IMR-90 (cell line): ENCODE measurements around the gene MSI2. TPM values are rescaled to one million over a fixed set of nuclear protein-coding genes. Genes with fewer than 3 reads are reported as not detected.

ENCODE experiments used
- ATAC-seq: fragments of 200-7000 bp; cut with Tn5 transposase; 2 replicates; pipeline ENCODE4 v1.9.1; 2020; ENCODE audit warnings: low read depth, mild to moderate bottlenecking, moderate library complexity
- BruUV-seq: library from RNA; stranded (reverse); fragments of 400-500 nt; replicated peaks from 2 replicates; lab custom pipeline; 2021; lab: Mats Ljungman, UMichigan
- CTCF ChIA-PET: fragments of 300-600 bp; formaldehyde crosslinking; extraction: SDS; loops from one replicate; lab custom pipeline; 2021; ENCODE audit warnings: antibody characterized with exemption; lab: Yijun Ruan, JAX
- POLR2A ChIA-PET: fragments of 300-600 bp; sonication (Branson Sonifier 250); formaldehyde crosslinking; loops from one replicate; lab custom pipeline; 2022; ENCODE audit warnings: antibody characterized with exemption; ENCODE audit not compliant: unreplicated experiment; lab: Charles Lee
- DNase-seq: peaks from one replicate; pipeline ENCODE4 v3.0.0; 2013
- H2AFZ ChIP-seq: replicated peaks from 2 replicates; pipeline ENCODE3; 2013; ENCODE audit warnings: low read length, mild to moderate bottlenecking; ENCODE audit not compliant: poor library complexity
- H2AK5ac ChIP-seq: 2 replicates; pipeline ENCODE4 v1.6.1; 2013; ENCODE audit warnings: low read depth, low read length, inconsistent platforms
- H2AK9ac ChIP-seq: replicated peaks from 2 replicates; pipeline ENCODE3; 2013; ENCODE audit warnings: mild to moderate bottlenecking, low read depth, low read length, moderate library complexity; ENCODE audit not compliant: poor library complexity
- H2BK120ac ChIP-seq: 2 replicates; pipeline ENCODE4 v1.6.1; 2013; ENCODE audit warnings: low read depth, low read length, inconsistent platforms
- H2BK15ac ChIP-seq: 3 replicates; pipeline ENCODE4 v1.6.1; 2013; ENCODE audit warnings: low read depth, low read length, inconsistent platforms
- H2BK20ac ChIP-seq: 2 replicates; pipeline ENCODE4 v1.6.1; 2013; ENCODE audit warnings: low read depth, mild to moderate bottlenecking, inconsistent platforms, low read length, moderate library complexity
- H2BK5ac ChIP-seq: 2 replicates; pipeline ENCODE4 v1.6.1; 2013; ENCODE audit warnings: mild to moderate bottlenecking, low read depth, low read length, inconsistent platforms; ENCODE audit not compliant: poor library complexity, severe bottlenecking
- H3K14ac ChIP-seq: replicated peaks from 2 replicates; pipeline ENCODE4 v1.6.1; 2013; ENCODE audit warnings: low read depth, low read length, inconsistent platforms
- H3K18ac ChIP-seq: 2 replicates; pipeline ENCODE4 v1.6.1; 2013; ENCODE audit warnings: low read depth, low read length, control low read depth
- H3K23ac ChIP-seq: 2 replicates; pipeline ENCODE4 v1.6.1; 2013; ENCODE audit warnings: low read depth, low read length, inconsistent platforms
- H3K27ac ChIP-seq: 2 replicates; pipeline ENCODE4 v1.5.1; 2013; ENCODE audit warnings: mild to moderate bottlenecking, control low read depth, low read length; ENCODE audit not compliant: insufficient read depth
- H3K27me3 ChIP-seq: 2 replicates; pipeline ENCODE4 v1.6.1; 2013; ENCODE audit warnings: low read length; ENCODE audit not compliant: control insufficient read depth, insufficient read depth
- H3K36me3 ChIP-seq: 2 replicates; pipeline ENCODE4 v1.6.1; 2013; ENCODE audit warnings: low read length, mixed read lengths; ENCODE audit not compliant: control insufficient read depth, insufficient read depth
- H3K4ac ChIP-seq: 2 replicates; pipeline ENCODE4 v1.6.1; 2013; ENCODE audit warnings: low read depth, low read length, inconsistent platforms
- H3K4me1 ChIP-seq: 2 replicates; pipeline ENCODE4 v1.6.1; 2013; ENCODE audit warnings: low read length, mixed read lengths; ENCODE audit not compliant: control insufficient read depth, insufficient read depth
- H3K4me2 ChIP-seq: 2 replicates; pipeline ENCODE4 v1.6.1; 2013; ENCODE audit warnings: low read depth, mild to moderate bottlenecking, control low read depth, low read length, moderate library complexity
- H3K4me3 ChIP-seq: 2 replicates; pipeline ENCODE4 v1.5.1; 2013; ENCODE audit warnings: low read depth, mild to moderate bottlenecking, control low read depth, low read length, moderate library complexity; ENCODE audit not compliant: insufficient read depth
- H3K56ac ChIP-seq: 2 replicates; pipeline ENCODE4 v1.6.1; 2013; ENCODE audit warnings: low read length, inconsistent platforms; ENCODE audit not compliant: insufficient read depth; ENCODE audit errors: extremely low read depth
- H3K79me1 ChIP-seq, 2 experiments: 2 replicates each; pipeline ENCODE4 v1.6.1; 2013; ENCODE audit warnings: low read length in 2 of 2, inconsistent platforms in 1 of 2, low read depth in 1 of 2
- H3K9ac ChIP-seq: 2 replicates; pipeline ENCODE4 v1.6.1; 2013; ENCODE audit warnings: low read depth, low read length, control low read depth
- H3K9me1 ChIP-seq: 2 replicates; pipeline ENCODE4 v1.6.1; 2013; ENCODE audit warnings: low read length, inconsistent platforms; ENCODE audit not compliant: insufficient read depth
- H3K9me3 ChIP-seq: 2 replicates; pipeline ENCODE4 v1.6.1; 2013; ENCODE audit warnings: low read length; ENCODE audit not compliant: control insufficient read depth, insufficient read depth
- H4K20me1 ChIP-seq: 2 replicates; pipeline ENCODE4 v1.6.1; 2013; ENCODE audit warnings: low read length, inconsistent platforms; ENCODE audit not compliant: insufficient read depth
- H4K5ac ChIP-seq: 2 replicates; pipeline ENCODE4 v1.6.1; 2013; ENCODE audit warnings: mild to moderate bottlenecking, low read depth, low read length, control low read depth
- H4K8ac ChIP-seq, 2 experiments: 2 replicates each; pipeline ENCODE4 v1.6.1; 2013; ENCODE audit warnings: low read depth in 2 of 2, low read length in 2 of 2, control low read depth in 1 of 2, inconsistent platforms in 1 of 2
- H4K91ac ChIP-seq: 2 replicates; pipeline ENCODE4 v1.6.1; 2013; ENCODE audit warnings: low read depth, low read length, inconsistent platforms; ENCODE audit not compliant: insufficient read depth
- CEBPB ChIP-seq: IDR thresholded peaks from 2 replicates; pipeline ENCODE4 v1.6.1; 2012; ENCODE audit warnings: low read depth, low read length, improper control_type of control experiment
- CHD1 ChIP-seq: IDR thresholded peaks from 2 replicates; pipeline ENCODE4 v1.6.1; 2012; ENCODE audit warnings: low read depth, low read length, improper control_type of control experiment
- CTCF ChIP-seq: conservative IDR thresholded peaks from 2 replicates; pipeline ENCODE4 v1.5.1; 2012; ENCODE audit warnings: mild to moderate bottlenecking, low read depth, low read length, improper control_type of control experiment
- FOS ChIP-seq: fragments of 150-350 bp; IDR thresholded peaks from 2 replicates; pipeline ENCODE4 v1.6.1; 2016; ENCODE audit warnings: low read depth, low read length
- POLR2A ChIP-seq: IDR thresholded peaks from 2 replicates; pipeline ENCODE4 v1.6.1; 2012; ENCODE audit warnings: mild to moderate bottlenecking, low read depth, low read length
- RAD21 ChIP-seq: IDR thresholded peaks from 2 replicates; pipeline ENCODE4 v1.6.1; 2012; ENCODE audit warnings: low read length, improper control_type of control experiment
- USF2 ChIP-seq: fragments of 150-350 bp; IDR thresholded peaks from 2 replicates; pipeline ENCODE4 v1.6.1; 2017; ENCODE audit warnings: mild to moderate bottlenecking, antibody characterized with exemption, low read length, low read depth
- WGBS, 2 experiments: methylation state at CpG; one replicate each; pipeline versions ENCODE4 v1.1.5 to v1.1.7; 2013; ENCODE audit warnings: missing lambda C conversion rate in 2 of 2; ENCODE audit not compliant: insufficient read length in 1 of 2; ENCODE audit errors: extremely low coverage in 2 of 2; 5-methylcytosine and 5-hydroxymethylcytosine counted together
- dilution Hi-C: fragments of 300-500 bp; cut with HindIII; formaldehyde crosslinking; loops from one replicate; pipeline ENCODE4 v1.14.3; 2018; ENCODE audit warnings: low sequenced_read_pairs; ENCODE audit not compliant: unreplicated experiment
- in situ Hi-C: fragments of 300-500 bp; cut with MboI; formaldehyde crosslinking; loops from 3 replicates; pipeline ENCODE4 v1.14.3; 2019; ENCODE audit warnings: low sequenced_read_pairs, inconsistent platforms, mixed read lengths
- intact Hi-C: fragments of 100-400 bp; cut with micrococcal nuclease; formaldehyde crosslinking; loops from 2 replicates; pipeline ENCODE4 v1.10.0; 2022
- polyA plus RNA-seq, 3 experiments: library from polyadenylated mRNA; depleted of rRNA; stranded (reverse); fragments of >200 nt; gene quantifications; 2 replicates each; pipeline ENCODE4 v1.2.3, GENCODE V29; 2012; ENCODE audit warnings: low replicate concordance in 1 of 3
- total RNA-seq: library from RNA; depleted of rRNA; stranded (reverse); fragments of >200 nt; gene quantifications from 2 replicates; pipeline ENCODE4 v1.2.3, GENCODE V29; 2012

The MSI2 gene
- total and polyA plus RNA-seq, 2 of the 4 experiments (the other 2 are of a cell fraction), result 13.0 to 16.0 TPM

GRCh38 chr17:57645950-57646665 lies 389.8 kb downstream of the MSI2 start:
- H2AK5ac ChIP-seq, result no peak overlapping the region
- H3K79me1 ChIP-seq, result no peaks in the 10 kb centered on the region
- H2AK9ac ChIP-seq, result no peak overlapping the region
- H2BK5ac ChIP-seq, result no peak overlapping the region
- H3K56ac ChIP-seq, result no peak overlapping the region
- H3K23ac ChIP-seq, result no peak overlapping the region
- H3K4ac ChIP-seq, result no peak overlapping the region
- WGBS, 2 experiments, result 87% methylated on average over 3 of the region's 6 CpGs; no CpG with 5 or more reads in 1 of the 2 experiments
- H3K9me1 ChIP-seq, result peaks cover 23% of the 10 kb centered on the region
- DNase-seq, result peak; percentile 34
- H2BK20ac ChIP-seq, result no peak overlapping the region
- peak; percentile 23; the same call in 1 of the 2 replicates for TF ChIP-seq CEBPB
- TF ChIP-seq FOS, result no peak
- no peak for TF ChIP-seq CHD1
- no peak for TF ChIP-seq USF2
- no peak for TF ChIP-seq CTCF
- TF ChIP-seq RAD21, result no peak
- no peak for TF ChIP-seq POLR2A
- ChIA-PET CTCF (no interaction called here), POLR2A (no interaction called here)
- H2BK120ac ChIP-seq, result no peak overlapping the region
- intact Hi-C loops (no loop called here), dilution Hi-C loops (no loop called here), in situ Hi-C loops (no loop called here)
- no peak overlapping the region for H4K5ac ChIP-seq
- no peak for ATAC-seq
- no peak overlapping the region for H2BK15ac ChIP-seq
- H3K4me2 ChIP-seq, result no peak overlapping the region
- H4K20me1 ChIP-seq, result no peaks in the 10 kb centered on the region
- no peaks in the 10 kb centered on the region for H3K36me3 ChIP-seq
- no peak overlapping the region for H3K27ac ChIP-seq
- no peak overlapping the region for H4K91ac ChIP-seq
- no peak overlapping the region for H2AFZ ChIP-seq
- no peak overlapping the region for H3K18ac ChIP-seq
- no peaks in the 10 kb centered on the region for H3K9me3 ChIP-seq
- H3K9ac ChIP-seq, result no peak overlapping the region
- no peak overlapping the region for H3K4me3 ChIP-seq
- H3K14ac ChIP-seq, result no peak overlapping the region
- no peak overlapping the region for H4K8ac ChIP-seq
- peaks cover 11% of the 10 kb centered on the region for H3K4me1 ChIP-seq
- BruUV-seq, result no TSS peak
- H3K27me3 ChIP-seq, result no peaks in the 10 kb centered on the region
